Measurements from ENCODE around the gene POMGNT2. TPM values are rescaled to one million over a fixed set of nuclear protein-coding genes. Genes with fewer than 3 reads are reported as not detected.
"Not testable (repeated sequence)": the region's sequence is repeated elsewhere in the genome, so short reads cannot be mapped to it uniquely, and the experiment has no call there.

The POMGNT2 gene
- total RNA-seq, 1 experiment from 2014 or later: 15.5 TPM

DNA sequence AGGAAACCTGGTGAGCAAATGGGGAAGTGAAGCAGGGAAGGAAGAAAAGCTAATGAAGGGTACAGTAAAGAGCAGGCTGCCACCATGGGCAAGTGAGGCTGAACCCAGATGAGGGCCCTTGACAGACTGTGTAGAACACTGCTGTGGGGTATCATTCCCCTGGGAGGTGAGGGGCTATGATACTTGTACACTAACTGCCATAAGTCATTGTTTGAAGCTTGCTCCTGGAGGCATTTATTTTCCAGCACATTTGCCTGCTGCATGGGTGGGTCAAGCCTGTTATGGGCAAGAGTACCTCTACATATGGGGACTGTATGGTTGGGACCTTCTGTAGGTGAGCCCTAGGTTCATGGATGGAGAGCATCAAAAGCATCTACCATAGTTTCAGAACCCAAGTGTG is 57.4 kb downstream of the POMGNT2 start:
- CTCF ChIA-PET: interaction anchor here (0.6 kb wide), 1 partner anchor 36 kb away, joined by 4 read pairs; no protein-coding TSS in a partner anchor

GRCh38 chr3:43046583-43046982 is 59.3 kb downstream of the POMGNT2 start:
- H3K27me3 Mint-ChIP-seq (ENCODE audit: unreplicated experiment): peaks cover 39% of the 10 kb centered on the region
- no TSS peak for BruUV-seq (replicated peaks)
- CTCF ChIA-PET: no interaction called here
- no peaks in the 10 kb centered on the region for H3K36me3 Mint-ChIP-seq (ENCODE audit: insufficient read depth, unreplicated experiment)
- no peak for TF ChIP-seq CTCF (IDR thresholded peaks at IDR 0.05; ENCODE audit: unreplicated experiment)
- no peak overlapping the region for H3K27ac Mint-ChIP-seq (ENCODE audit: unreplicated experiment)
- no peaks in the 10 kb centered on the region for H3K4me1 Mint-ChIP-seq (ENCODE audit: low read depth, unreplicated experiment)
- H3K4me3 Mint-ChIP-seq (ENCODE audit: low read depth, unreplicated experiment): no peak overlapping the region
- intact Hi-C loops (cut with micrococcal nuclease; ENCODE audit: unreplicated experiment): no loop called here
- DNase-seq: no peak
- H3K9me3 Mint-ChIP-seq (ENCODE audit: low read depth, unreplicated experiment): peaks cover 7% of the 10 kb centered on the region

More for the DNA sequence above, 57.4 kb downstream of the POMGNT2 start:
- no peaks in the 10 kb centered on the region for H3K36me3 Mint-ChIP-seq (ENCODE audit: insufficient read depth, unreplicated experiment)
- no peak for TF ChIP-seq CTCF (IDR thresholded peaks at IDR 0.05; ENCODE audit: unreplicated experiment)
- no TSS peak for BruUV-seq (replicated peaks)
- H3K27me3 Mint-ChIP-seq (ENCODE audit: unreplicated experiment): peaks cover 58% of the 10 kb centered on the region
- H3K4me3 Mint-ChIP-seq (ENCODE audit: low read depth, unreplicated experiment): no peak overlapping the region
- intact Hi-C loops (cut with micrococcal nuclease; ENCODE audit: unreplicated experiment): no loop called here
- H3K4me1 Mint-ChIP-seq (ENCODE audit: low read depth, unreplicated experiment): no peaks in the 10 kb centered on the region
- no peak for DNase-seq
- H3K9me3 Mint-ChIP-seq (ENCODE audit: low read depth, unreplicated experiment): peaks cover 7% of the 10 kb centered on the region
- no peak overlapping the region for H3K27ac Mint-ChIP-seq (ENCODE audit: unreplicated experiment)

DNA sequence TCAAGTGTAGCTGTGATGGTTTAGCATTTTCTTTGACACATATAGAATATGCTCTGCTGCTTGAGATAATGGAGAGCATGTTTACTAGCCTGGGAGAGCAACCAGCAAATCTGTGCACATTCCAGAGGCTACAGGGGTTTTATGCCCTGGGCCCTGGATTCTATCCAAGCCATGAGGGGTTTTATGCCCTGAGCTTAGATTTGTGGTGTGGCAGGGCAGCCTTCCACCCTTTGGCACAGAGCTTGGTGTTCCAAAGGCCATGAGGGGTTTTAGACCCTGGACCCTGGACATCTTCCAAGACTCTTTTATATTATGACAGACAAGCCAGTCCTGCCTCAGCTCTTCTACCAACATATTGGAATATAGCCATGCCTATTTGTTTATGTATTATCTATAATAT is 60.8 kb downstream of the POMGNT2 start:
- H3K4me3 Mint-ChIP-seq (ENCODE audit: low read depth, unreplicated experiment); intact Hi-C loops (cut with micrococcal nuclease; ENCODE audit: unreplicated experiment); CTCF ChIA-PET: not testable (repeated sequence)

GRCh38 chr3:43043793-43044192 is 62.1 kb downstream of the POMGNT2 start:
- H3K4me1 Mint-ChIP-seq (ENCODE audit: low read depth, unreplicated experiment): no peaks in the 10 kb centered on the region
- CTCF ChIA-PET: no interaction called here
- peaks cover 35% of the 10 kb centered on the region for H3K27me3 Mint-ChIP-seq (ENCODE audit: unreplicated experiment)
- H3K36me3 Mint-ChIP-seq (ENCODE audit: insufficient read depth, unreplicated experiment): no peaks in the 10 kb centered on the region
- H3K4me3 Mint-ChIP-seq (ENCODE audit: low read depth, unreplicated experiment): no peak overlapping the region
- intact Hi-C loops (cut with micrococcal nuclease; ENCODE audit: unreplicated experiment): no loop called here
- no peak overlapping the region for H3K27ac Mint-ChIP-seq (ENCODE audit: unreplicated experiment)
- no peak for DNase-seq
- no TSS peak for BruUV-seq (replicated peaks)
- no peak for TF ChIP-seq CTCF (IDR thresholded peaks at IDR 0.05; ENCODE audit: unreplicated experiment)
- peaks cover 5% of the 10 kb centered on the region for H3K9me3 Mint-ChIP-seq (ENCODE audit: low read depth, unreplicated experiment)

More for the DNA sequence above, 60.8 kb downstream of the POMGNT2 start:
- H3K9me3 Mint-ChIP-seq (ENCODE audit: low read depth, unreplicated experiment); BruUV-seq (replicated peaks); H3K4me1 Mint-ChIP-seq (ENCODE audit: low read depth, unreplicated experiment); DNase-seq; H3K27ac Mint-ChIP-seq (ENCODE audit: unreplicated experiment); H3K36me3 Mint-ChIP-seq (ENCODE audit: insufficient read depth, unreplicated experiment): not testable (repeated sequence)
- peaks cover 39% of the 10 kb centered on the region for H3K27me3 Mint-ChIP-seq (ENCODE audit: unreplicated experiment)

DNA sequence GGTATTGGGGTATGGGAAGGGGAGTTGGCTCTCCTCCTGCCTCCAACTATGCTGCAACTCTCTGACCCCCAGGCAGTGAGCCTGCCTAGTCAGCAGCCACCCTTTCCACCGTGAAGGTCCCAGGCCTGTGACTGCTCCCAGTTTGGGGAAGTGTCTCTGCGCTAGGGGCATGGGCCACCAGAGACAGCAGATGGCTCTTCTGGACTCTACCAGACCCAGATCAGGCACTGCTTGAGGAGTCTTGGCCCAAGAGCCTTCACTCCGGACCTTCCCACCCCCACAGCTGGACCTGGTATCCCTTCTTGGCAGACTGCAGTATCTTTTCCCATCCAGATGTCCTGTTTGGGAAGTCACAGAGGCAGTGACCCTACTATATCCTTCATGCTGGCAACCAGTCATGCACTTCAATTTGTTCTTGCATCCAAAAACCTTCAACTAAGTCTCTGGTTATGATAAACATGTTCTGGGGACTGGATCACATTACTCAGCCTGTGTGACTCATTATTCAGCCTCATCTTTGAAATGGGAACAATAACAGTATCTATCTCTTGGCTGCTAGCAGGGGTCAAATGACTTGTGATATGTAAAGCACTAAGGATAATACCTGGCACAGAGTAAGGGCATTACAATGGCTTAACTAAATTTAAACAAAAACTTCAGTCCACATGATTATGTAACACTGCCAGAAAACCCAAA is 62.7 kb downstream of the POMGNT2 start:
- no peaks in the 10 kb centered on the region for H3K36me3 Mint-ChIP-seq (ENCODE audit: insufficient read depth, unreplicated experiment)
- H3K27ac Mint-ChIP-seq (ENCODE audit: unreplicated experiment): no peak overlapping the region
- H3K4me3 Mint-ChIP-seq (ENCODE audit: low read depth, unreplicated experiment): no peak overlapping the region
- CTCF ChIA-PET: no interaction called here
- H3K4me1 Mint-ChIP-seq (ENCODE audit: low read depth, unreplicated experiment): no peaks in the 10 kb centered on the region
- no peak for TF ChIP-seq CTCF (IDR thresholded peaks at IDR 0.05; ENCODE audit: unreplicated experiment)
- H3K9me3 Mint-ChIP-seq (ENCODE audit: low read depth, unreplicated experiment): peaks cover 5% of the 10 kb centered on the region
- intact Hi-C loops (cut with micrococcal nuclease; ENCODE audit: unreplicated experiment): no loop called here
- DNase-seq: no peak
- peaks cover 29% of the 10 kb centered on the region for H3K27me3 Mint-ChIP-seq (ENCODE audit: unreplicated experiment)
- BruUV-seq (replicated peaks): no TSS peak
